Measurements from ENCODE around the gene TBC1D21.

Gene TBC1D21

DNA sequence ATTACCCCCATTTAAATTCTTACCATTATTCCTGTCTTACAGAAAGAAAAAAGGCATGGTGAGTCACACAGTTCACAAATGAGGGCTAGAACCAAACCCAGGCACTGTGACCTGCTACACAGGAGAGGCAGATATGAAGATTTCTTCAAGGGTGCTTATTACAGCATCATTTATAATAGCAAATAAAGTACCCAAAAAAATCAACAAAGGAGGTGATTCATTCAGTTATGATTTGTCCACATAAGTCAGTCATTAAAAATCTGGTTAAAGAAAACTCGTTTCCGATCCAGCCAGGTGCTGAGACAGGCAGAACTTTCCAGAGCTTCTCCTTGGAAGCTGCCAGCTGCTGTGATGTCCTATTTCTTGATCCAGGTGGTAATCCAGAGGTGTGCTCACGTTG is 45.4 kb downstream of the TBC1D21 start:
- no peaks in the 10 kb centered on the region for H3K9me3 Mint-ChIP-seq
- peaks cover 24 to 27% of the 10 kb centered on the region in 2 donors for H3K4me1 Mint-ChIP-seq (ENCODE audit: low read depth in 2 of 2)
- no peak overlapping the region for H3K27ac Mint-ChIP-seq

DNA sequence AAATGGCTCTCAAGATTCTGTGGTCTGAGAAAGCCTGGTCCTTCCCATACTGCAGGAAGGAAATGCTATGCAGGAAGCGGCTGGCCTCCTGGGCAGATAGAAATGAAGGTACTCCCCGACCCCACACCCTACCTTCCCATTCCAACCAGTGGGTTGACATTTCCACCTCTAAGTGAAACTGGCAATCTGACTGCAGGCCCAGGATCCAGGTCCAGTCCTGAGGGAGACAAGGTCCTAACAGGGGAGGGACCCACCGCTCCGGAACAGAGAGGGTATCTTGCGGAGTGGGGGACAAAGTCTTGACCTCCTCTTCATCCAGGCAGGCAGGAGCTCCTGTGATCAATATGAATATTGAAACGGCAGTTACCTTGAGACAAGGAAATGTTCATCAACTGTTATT is 46.3 kb downstream of the TBC1D21 start:
- H3K27ac Mint-ChIP-seq = peak overlapping the region; percentile 91 to 94
- no peak overlapping the region for H3K4me3 Mint-ChIP-seq
- H3K36me3 Mint-ChIP-seq (ENCODE audit: insufficient read depth) = peaks cover 17% of the 10 kb centered on the region

More for the DNA sequence above, 45.4 kb downstream of the TBC1D21 start:
- DNase-seq (no peak), ATAC-seq (replicated peaks) (no peak)
- H3K27me3 Mint-ChIP-seq = no peaks in the 10 kb centered on the region
- no peak overlapping the region for H3K4me3 Mint-ChIP-seq
- peaks cover 16% of the 10 kb centered on the region for H3K36me3 Mint-ChIP-seq (ENCODE audit: insufficient read depth)

DNA sequence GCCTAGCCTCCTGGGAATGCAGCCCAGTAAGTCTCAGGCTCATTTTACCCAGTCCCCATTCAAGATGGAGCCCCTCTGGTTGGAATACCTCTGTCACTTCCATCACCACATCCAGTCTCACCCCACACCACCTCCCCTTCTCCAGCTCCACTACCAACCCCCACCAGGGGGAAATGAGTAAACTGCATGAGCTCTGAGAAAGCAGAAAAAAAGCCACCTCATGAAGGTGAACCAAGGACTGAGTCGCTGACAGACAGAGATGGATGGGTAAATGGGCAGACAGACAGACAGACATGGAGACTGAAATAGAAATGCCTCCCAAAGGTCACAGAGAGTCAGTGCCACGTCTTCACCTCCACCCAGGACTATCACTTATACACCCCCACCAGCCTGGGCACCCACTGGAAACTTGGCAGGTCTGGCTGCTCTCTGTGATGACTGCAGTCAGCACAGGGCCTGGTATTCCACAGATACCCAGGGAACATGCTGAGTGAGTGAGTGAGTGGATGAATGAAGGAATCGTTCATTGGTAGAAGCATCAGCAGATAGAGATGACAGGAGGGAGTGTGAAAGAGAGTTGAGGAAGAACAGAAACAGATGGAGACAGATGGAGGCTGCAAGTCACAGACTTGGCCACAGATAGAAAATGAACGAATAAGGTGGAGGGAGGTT is 48.0 kb downstream of the TBC1D21 start:
- Mint-ChIP-seq H3K27me3 (no peaks in the 10 kb centered on the region), H3K4me1 (ENCODE audit: low read depth in 2 of 2) (peaks cover 34 to 36% of the 10 kb centered on the region in 2 donors), H3K9me3 (no peaks in the 10 kb centered on the region), H3K27ac (peak overlapping the region; percentile 14 to 91), H3K4me3 (no peak overlapping the region), H3K36me3 (ENCODE audit: insufficient read depth) (peaks cover 23% of the 10 kb centered on the region)
- ATAC-seq (replicated peaks) (no peak), DNase-seq (no peak)

More for the DNA sequence above, 46.3 kb downstream of the TBC1D21 start:
- Mint-ChIP-seq H3K27me3 (no peaks in the 10 kb centered on the region), H3K9me3 (no peaks in the 10 kb centered on the region), H3K4me1 (ENCODE audit: low read depth in 2 of 2) (peaks cover 24 to 28% of the 10 kb centered on the region in 2 donors)
- no peak for DNase-seq
- no peak for ATAC-seq (replicated peaks)

DNA sequence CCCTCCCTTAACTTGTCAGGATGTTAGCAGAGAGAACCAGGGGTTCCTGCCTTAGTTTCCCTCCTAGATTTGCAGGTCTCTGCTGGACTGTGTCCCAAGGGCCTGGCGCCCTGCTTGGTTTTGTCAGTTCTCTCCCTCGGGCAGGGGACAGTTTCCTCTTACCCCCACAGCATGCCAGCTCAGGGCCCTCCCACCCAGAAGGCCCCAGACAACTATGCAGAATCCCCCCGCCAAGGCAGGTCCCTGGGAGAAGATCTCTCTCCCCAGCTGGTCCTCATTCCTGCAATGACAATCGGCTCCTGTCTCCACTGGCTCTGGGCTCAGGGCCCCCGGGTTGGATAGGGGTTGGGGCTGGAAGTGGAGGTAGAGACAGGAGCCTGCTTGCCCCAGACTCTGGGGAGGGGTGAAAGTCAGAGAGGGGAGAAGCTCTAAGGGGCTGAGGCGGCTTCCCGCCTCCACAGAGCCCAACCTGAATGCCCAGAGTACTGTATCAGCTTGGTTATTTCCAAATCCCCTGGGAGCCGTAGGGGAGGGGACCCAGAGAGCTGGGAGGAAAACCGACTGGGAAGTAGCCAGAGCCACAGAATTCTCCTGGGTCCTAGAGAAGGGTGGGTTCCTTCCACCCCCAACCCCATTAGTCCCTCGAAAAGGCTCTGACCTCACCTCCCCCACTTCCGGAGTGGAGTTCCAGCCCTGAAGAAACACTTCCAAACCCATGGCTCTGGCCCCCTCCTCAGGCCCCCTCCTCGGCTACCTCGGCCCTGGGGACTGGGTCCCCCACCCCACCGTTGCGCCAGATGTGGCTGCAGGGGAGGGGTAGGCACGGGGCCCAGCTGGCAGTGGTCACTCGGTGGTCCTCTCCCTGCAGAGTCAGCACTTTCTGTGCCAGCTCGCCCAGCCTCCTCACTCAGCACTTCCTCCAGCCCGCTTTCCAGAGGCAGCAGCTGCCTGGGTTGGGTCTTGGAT is 49.1 kb downstream of the TBC1D21 start:
- H3K4me1 Mint-ChIP-seq (ENCODE audit: low read depth in 2 of 2) = peaks cover 34 to 36% of the 10 kb centered on the region in 2 donors
- no peaks in the 10 kb centered on the region for H3K27me3 Mint-ChIP-seq
- H3K36me3 Mint-ChIP-seq (ENCODE audit: insufficient read depth) = peaks cover 19% of the 10 kb centered on the region
- DNase-seq = no peak
- no peak overlapping the region for H3K4me3 Mint-ChIP-seq
- no peak for ATAC-seq (replicated peaks)
- H3K9me3 Mint-ChIP-seq = no peaks in the 10 kb centered on the region
- peak overlapping the region; percentile 23 to 91 for H3K27ac Mint-ChIP-seq

DNA sequence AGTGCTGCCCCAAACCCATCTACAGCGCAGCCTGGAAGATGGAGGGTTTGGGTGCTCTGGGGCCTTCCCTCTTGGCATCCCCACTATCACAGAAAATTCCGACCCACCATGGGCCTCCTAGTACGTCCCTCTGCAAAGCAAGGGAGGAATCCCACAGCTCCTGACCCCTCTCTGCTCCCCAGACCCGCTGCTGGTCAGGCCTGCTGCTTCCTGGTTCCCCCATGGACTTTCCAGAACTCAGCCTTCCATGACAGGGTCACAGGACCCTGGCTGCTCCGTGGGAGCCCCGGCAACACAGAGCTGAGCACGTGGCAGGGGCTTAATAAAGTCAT is 49.8 kb downstream of the TBC1D21 start:
- no peaks in the 10 kb centered on the region for H3K9me3 Mint-ChIP-seq
- no peaks in the 10 kb centered on the region for H3K27me3 Mint-ChIP-seq
- H3K4me3 Mint-ChIP-seq = peak overlapping the region in 1 of 2 donors; percentile 34
- ATAC-seq (replicated peaks) (no peak), DNase-seq (no peak)
- peaks cover 37 to 39% of the 10 kb centered on the region in 2 donors for H3K4me1 Mint-ChIP-seq (ENCODE audit: low read depth in 2 of 2)
- peak overlapping the region; percentile 23 to 45 for H3K27ac Mint-ChIP-seq
- H3K36me3 Mint-ChIP-seq (ENCODE audit: insufficient read depth) = peaks cover 14% of the 10 kb centered on the region

DNA sequence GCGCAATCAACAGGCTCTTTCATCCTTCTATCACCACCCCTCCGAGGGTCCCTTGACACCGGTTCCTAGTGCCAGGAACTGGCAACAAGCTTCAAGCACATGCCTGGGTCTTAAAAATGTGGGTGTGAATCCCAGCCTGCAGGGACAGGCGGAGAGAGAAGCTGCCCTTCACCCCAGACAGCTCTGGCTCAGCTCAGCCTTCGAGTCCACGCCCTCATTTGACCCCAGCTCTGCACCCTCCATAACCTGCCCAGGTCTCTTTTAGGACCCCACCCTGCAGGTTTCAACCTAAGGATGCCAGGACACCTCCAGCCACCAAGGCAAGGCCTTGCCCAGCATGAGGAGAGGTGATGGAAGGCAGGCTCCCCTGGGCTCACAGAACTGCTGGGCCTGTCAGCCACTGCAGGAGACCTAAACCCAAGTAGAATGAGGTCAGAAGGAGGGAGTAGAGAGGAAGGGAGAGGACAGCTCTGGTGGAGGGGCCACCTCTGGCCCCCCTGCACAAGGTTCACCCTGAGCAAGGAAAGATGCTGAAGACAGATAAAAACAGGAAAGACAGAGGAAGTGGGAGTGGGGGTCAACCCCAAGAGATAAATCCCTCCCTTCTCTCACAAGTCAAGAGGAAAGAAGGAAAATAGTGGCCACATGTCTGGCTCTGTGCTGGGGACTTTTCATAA is 50.3 kb downstream of the TBC1D21 start:
- Mint-ChIP-seq H3K9me3 (no peaks in the 10 kb centered on the region), H3K27ac (peak overlapping the region; percentile 45 to 84), H3K4me1 (ENCODE audit: low read depth in 2 of 2) (peaks cover 39 to 41% of the 10 kb centered on the region in 2 donors), H3K4me3 (peak overlapping the region; percentile 39 to 50), H3K27me3 (no peaks in the 10 kb centered on the region), H3K36me3 (ENCODE audit: insufficient read depth) (peaks cover 14% of the 10 kb centered on the region)
- DNase-seq = no peak
- no peak for ATAC-seq (replicated peaks)

DNA sequence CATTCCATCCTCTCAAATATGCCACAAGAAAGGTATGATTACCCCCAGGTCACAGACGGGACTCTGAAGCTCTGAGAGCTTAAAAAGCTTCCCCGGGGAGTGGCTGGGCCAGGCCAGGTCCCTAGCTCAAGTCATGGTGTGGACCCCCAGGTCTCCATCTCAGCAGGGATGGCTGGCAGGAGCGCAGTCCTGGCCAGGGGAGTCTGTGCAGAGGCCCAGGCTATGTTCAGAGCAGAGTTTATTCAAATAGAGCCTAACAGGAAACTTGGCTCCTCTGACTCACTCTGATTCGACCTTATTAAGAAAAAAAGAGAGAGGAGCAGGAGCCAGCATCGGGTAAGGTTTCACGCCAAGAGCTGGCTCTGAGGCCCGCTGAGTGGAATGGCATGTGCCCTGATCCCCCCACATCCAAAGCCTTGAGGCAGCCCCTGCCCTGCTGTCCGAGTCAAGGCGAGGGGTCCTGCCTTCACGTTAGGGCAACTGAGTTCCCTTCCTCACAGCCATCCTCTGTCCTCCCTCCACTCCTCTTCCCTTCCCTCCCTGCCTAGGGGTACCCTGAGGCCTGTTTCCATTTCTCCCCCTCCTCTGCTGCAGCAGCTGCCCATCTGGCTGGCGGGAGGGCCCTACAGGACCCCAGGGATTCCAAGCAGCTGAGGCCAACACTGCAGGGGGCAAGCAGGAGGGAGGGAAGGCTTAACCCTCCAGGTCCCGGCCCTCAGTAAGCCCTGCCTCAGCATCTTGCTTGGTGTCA is 51.0 kb downstream of the TBC1D21 start:
- Mint-ChIP-seq H3K4me3 (peak overlapping the region; percentile 48 to 50), H3K27ac (peak overlapping the region; percentile 45 to 84), H3K9me3 (no peaks in the 10 kb centered on the region), H3K4me1 (ENCODE audit: low read depth in 2 of 2) (peaks cover 46 to 47% of the 10 kb centered on the region in 2 donors), H3K27me3 (no peaks in the 10 kb centered on the region), H3K36me3 (ENCODE audit: insufficient read depth) (peaks cover 14% of the 10 kb centered on the region)
- ATAC-seq (replicated peaks) = peak; percentile 23
- no peak for DNase-seq

- peak overlapping the region; percentile 45 to 84 for H3K27ac Mint-ChIP-seq
- H3K27me3 Mint-ChIP-seq = no peaks in the 10 kb centered on the region
- ATAC-seq (replicated peaks) = no peak
- H3K4me3 Mint-ChIP-seq = peak overlapping the region; percentile 71 to 75
- H3K36me3 Mint-ChIP-seq (ENCODE audit: insufficient read depth) = peaks cover 14% of the 10 kb centered on the region
- peaks cover 40 to 43% of the 10 kb centered on the region in 2 donors for H3K4me1 Mint-ChIP-seq (ENCODE audit: low read depth in 2 of 2)
- no peak for DNase-seq
- no peaks in the 10 kb centered on the region for H3K9me3 Mint-ChIP-seq
Measured at GRCh38 chr15:73925848-73926218, 52.5 kb downstream of the TBC1D21 start.

GRCh38 chr15:73926219-73927002 is 53.0 kb downstream of the TBC1D21 start, which contains the start of gene LOXL1:
TSS of gene LOXL1 (plus strand) at chr15:73926462. CDS start at chr15:73926784, 322 bp downstream.
- Mint-ChIP-seq H3K4me3 (peak within 1 kb of the TSS; percentile 81 to 85), H3K9me3 (no peaks in the 10 kb centered on the region), H3K27ac (peak within 1 kb of the TSS; percentile 62 to 84), H3K4me1 (ENCODE audit: low read depth in 2 of 2) (peaks cover 40 to 43% of the 10 kb centered on the region in 2 donors), H3K36me3 (ENCODE audit: insufficient read depth) (peaks cover 14% of the 10 kb centered on the region), H3K27me3 (no peaks in the 10 kb centered on the region)
- DNase-seq (no peak), ATAC-seq (replicated peaks) (no peak)

DNA sequence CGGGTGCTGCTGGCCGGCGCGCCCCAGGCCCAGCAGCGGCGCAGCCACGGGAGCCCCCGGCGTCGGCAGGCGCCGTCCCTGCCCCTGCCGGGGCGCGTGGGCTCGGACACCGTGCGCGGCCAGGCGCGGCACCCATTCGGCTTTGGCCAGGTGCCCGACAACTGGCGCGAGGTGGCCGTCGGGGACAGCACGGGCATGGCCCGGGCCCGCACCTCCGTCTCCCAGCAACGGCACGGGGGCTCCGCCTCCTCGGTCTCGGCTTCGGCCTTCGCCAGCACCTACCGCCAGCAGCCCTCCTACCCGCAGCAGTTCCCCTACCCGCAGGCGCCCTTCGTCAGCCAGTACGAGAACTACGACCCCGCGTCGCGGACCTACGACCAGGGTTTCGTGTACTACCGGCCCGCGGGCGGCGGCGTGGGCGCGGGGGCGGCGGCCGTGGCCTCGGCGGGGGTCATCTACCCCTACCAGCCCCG is 53.7 kb downstream of the TBC1D21 start:
- H3K9me3 Mint-ChIP-seq = no peaks in the 10 kb centered on the region
- H3K27me3 Mint-ChIP-seq = no peaks in the 10 kb centered on the region
- H3K4me1 Mint-ChIP-seq (ENCODE audit: low read depth in 2 of 2) = peaks cover 40 to 42% of the 10 kb centered on the region in 2 donors
- peak in 2 of 3 experiments; percentile 21 to 35 for DNase-seq
- ATAC-seq (replicated peaks) = peak; percentile 29
- H3K27ac Mint-ChIP-seq = peak overlapping the region; percentile 58 to 62
- H3K4me3 Mint-ChIP-seq = peak overlapping the region; percentile 81 to 85
- peaks cover 14% of the 10 kb centered on the region for H3K36me3 Mint-ChIP-seq (ENCODE audit: insufficient read depth)

- H3K27me3 Mint-ChIP-seq = no peaks in the 10 kb centered on the region
Measured at GRCh38 chr15:73927476-73928240, 54.3 kb downstream of the TBC1D21 start.

More at GRCh38 chr15:73927476-73928240, 54.3 kb downstream of the TBC1D21 start:
- H3K4me3 Mint-ChIP-seq = peak overlapping the region; percentile 81 to 85
- peaks cover 40 to 42% of the 10 kb centered on the region in 2 donors for H3K4me1 Mint-ChIP-seq (ENCODE audit: low read depth in 2 of 2)
- ATAC-seq (replicated peaks) = peak; percentile 83
- H3K9me3 Mint-ChIP-seq = no peaks in the 10 kb centered on the region
- peak; percentile 72 to 79 (median 77) for DNase-seq
- peaks cover 14% of the 10 kb centered on the region for H3K36me3 Mint-ChIP-seq (ENCODE audit: insufficient read depth)
- peak overlapping the region; percentile 58 to 62 for H3K27ac Mint-ChIP-seq

Data from effector memory CD8-positive, alpha-beta T cell (primary cell).